WTC11 (cell line): Measurements from ENCODE around the gene PSEN2. TPM values are rescaled to one million over a fixed set of nuclear protein-coding genes. Genes with fewer than 3 reads are reported as not detected.

ENCODE experiments used
- ATAC-seq: fragments of 200-7000 bp; cut with Tn5 transposase; 2 replicates; pipeline ENCODE4 v1.10.0; 2021; ENCODE audit warnings: mild to moderate bottlenecking, moderate library complexity
- CTCF ChIA-PET: fragments of 300-600 bp; sonication (Branson Sonifier 250); formaldehyde crosslinking; loops from one replicate; lab custom pipeline; 2021; ENCODE audit warnings: antibody characterized with exemption; lab: Charles Lee
- POLR2A ChIA-PET: fragments of 350-600 bp; sonication (Branson Sonifier 250); formaldehyde crosslinking; loops from one replicate; lab custom pipeline; 2021; ENCODE audit warnings: antibody characterized with exemption; lab: Charles Lee
- DNase-seq: peaks from one replicate; pipeline ENCODE4 v3.0.0; 2021; ENCODE audit warnings: low spot score
- H3K27ac Mint-ChIP-seq: 2 replicates; pipeline ENCODE4 v1.8.0; 2021; ENCODE audit warnings: mixed read lengths
- H3K27me3 Mint-ChIP-seq: 2 replicates; pipeline ENCODE4 v1.8.0; 2021; ENCODE audit warnings: low read depth, mild to moderate bottlenecking, moderate library complexity, mixed read lengths
- H3K36me3 Mint-ChIP-seq: 2 replicates; pipeline ENCODE4 v1.8.0; 2021; ENCODE audit warnings: mixed read lengths
- H3K4me1 Mint-ChIP-seq: 2 replicates; pipeline ENCODE4 v1.8.0; 2022; ENCODE audit warnings: mixed read lengths
- H3K4me3 Mint-ChIP-seq: 2 replicates; pipeline ENCODE4 v1.8.0; 2021; ENCODE audit warnings: mild to moderate bottlenecking, moderate library complexity, mixed read lengths
- H3K9me3 Mint-ChIP-seq: 2 replicates; pipeline ENCODE4 v1.8.0; 2021; ENCODE audit warnings: mixed read lengths
- CREM ChIP-seq: sonication (generic); formaldehyde crosslinking; IDR thresholded peaks from 2 replicates; pipeline ENCODE4 v1.8.1; 2022; ENCODE audit warnings: mild to moderate bottlenecking, missing genetic modification reagents, moderate library complexity
- ELF4 ChIP-seq: sonication (generic); formaldehyde crosslinking; IDR thresholded peaks from 2 replicates; pipeline ENCODE4 v1.8.1; 2022; ENCODE audit warnings: low read depth, mild to moderate bottlenecking, moderate library complexity, missing genetic modification reagents
- FOXP1 ChIP-seq: sonication (generic); formaldehyde crosslinking; IDR thresholded peaks from 2 replicates; pipeline ENCODE4 v1.8.0; 2022; ENCODE audit warnings: missing genetic modification reagents, mild to moderate bottlenecking, moderate library complexity, borderline replicate concordance
- IRF2 ChIP-seq: sonication (generic); formaldehyde crosslinking; IDR thresholded peaks from 2 replicates; pipeline ENCODE4 v1.8.0; 2022; ENCODE audit warnings: low read depth, missing genetic modification reagents, borderline replicate concordance
- JUN ChIP-seq: sonication (generic); formaldehyde crosslinking; IDR thresholded peaks from 2 replicates; pipeline ENCODE4 v1.8.0; 2023; ENCODE audit warnings: mild to moderate bottlenecking, missing genetic modification reagents
- OVOL2 ChIP-seq: fragments of 250-450 bp; sonication (Bioruptor Pico); IDR thresholded peaks from 2 replicates; pipeline ENCODE4 v1.9.0; 2021; ENCODE audit warnings: mild to moderate bottlenecking, borderline replicate concordance
- SMAD3 ChIP-seq: sonication (generic); formaldehyde crosslinking; IDR thresholded peaks from 2 replicates; pipeline ENCODE4 v1.8.0; 2022; ENCODE audit warnings: missing genetic modification reagents, mild to moderate bottlenecking, borderline replicate concordance
- SOX15 ChIP-seq: fragments of 250-450 bp; sonication (Bioruptor Pico); IDR thresholded peaks from 2 replicates; pipeline ENCODE4 v1.9.0; 2021; ENCODE audit warnings: mild to moderate bottlenecking
- ZNF121 ChIP-seq: sonication (generic); formaldehyde crosslinking; IDR thresholded peaks from 2 replicates; pipeline ENCODE4 v1.8.0; 2023; ENCODE audit warnings: missing genetic modification reagents
- ZNF263 ChIP-seq: sonication (generic); formaldehyde crosslinking; IDR thresholded peaks from 2 replicates; pipeline ENCODE4 v1.8.1; 2022; ENCODE audit warnings: low read depth, mild to moderate bottlenecking, moderate library complexity, missing genetic modification reagents
- total RNA-seq: library from RNA; stranded (reverse); gene quantifications from 3 replicates; pipeline ENCODE4 v1.2.3, GENCODE V29; 2021
- TF ChIP-seq, protein P1 (sequence below): fragments of 250-450 bp; sonication (Bioruptor Pico); IDR thresholded peaks from 2 replicates; pipeline ENCODE4 v1.9.0; 2021; ENCODE audit warnings: mild to moderate bottlenecking
- TF ChIP-seq, protein P2 (sequence below): sonication (generic); formaldehyde crosslinking; IDR thresholded peaks from 2 replicates; pipeline ENCODE4 v1.8.0; 2023; ENCODE audit warnings: missing genetic modification reagents, mild to moderate bottlenecking, borderline replicate concordance
- TF ChIP-seq, protein P3 (sequence below): fragments of 250-450 bp; sonication (Bioruptor Pico); IDR thresholded peaks from 2 replicates; pipeline ENCODE4 v1.9.0; 2021; ENCODE audit warnings: moderate library complexity, mild to moderate bottlenecking, inconsistent platforms, borderline replicate concordance
- TF ChIP-seq, protein P4 (sequence below): sonication (generic); formaldehyde crosslinking; IDR thresholded peaks from 2 replicates; pipeline ENCODE4 v1.8.1; 2023; ENCODE audit warnings: mild to moderate bottlenecking, moderate library complexity, missing genetic modification reagents
- TF ChIP-seq, protein P5 (sequence below): sonication (generic); formaldehyde crosslinking; IDR thresholded peaks from 2 replicates; pipeline ENCODE4 v1.8.1; 2023; ENCODE audit warnings: mild to moderate bottlenecking, missing genetic modification reagents, borderline replicate concordance
- TF ChIP-seq, protein P6 (sequence below): sonication (generic); formaldehyde crosslinking; IDR thresholded peaks from 2 replicates; pipeline ENCODE4 v1.8.1; 2023; ENCODE audit warnings: mild to moderate bottlenecking, missing genetic modification reagents

PSEN2 gene
- total RNA-seq, 1 experiment from 2014 or later = 18.4 TPM

DNA sequence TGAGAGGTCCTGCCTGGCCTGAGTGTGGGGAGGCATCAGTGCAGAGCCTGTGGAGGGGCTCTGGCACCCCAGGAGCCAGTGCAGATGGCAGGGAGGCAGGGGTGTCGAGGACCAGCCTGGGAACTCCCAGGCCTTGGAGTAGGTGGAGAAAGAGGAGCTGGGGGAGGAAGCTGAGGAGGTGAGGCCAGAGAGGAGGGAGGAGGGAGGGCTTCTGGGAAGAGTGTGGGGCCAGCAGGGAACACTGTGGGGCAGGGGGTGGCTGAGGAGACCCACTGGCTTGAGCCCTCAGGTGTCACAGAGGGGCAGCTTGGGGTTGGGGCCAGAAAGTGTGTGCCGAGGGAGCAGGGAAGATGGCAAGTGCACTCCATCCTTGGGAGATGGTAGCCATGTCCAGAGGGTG, 73.5 kb downstream of the PSEN2 start:
- 0 out of 2 replicates have a peak overlapping the region, but pooled peaks have one; percentile 20 for H3K27ac Mint-ChIP-seq
- H3K9me3 Mint-ChIP-seq = peaks cover 8% of the 10 kb centered on the region

More for the DNA sequence above, 73.5 kb downstream of the PSEN2 start:
- peaks cover 7% of the 10 kb centered on the region for H3K27me3 Mint-ChIP-seq
- CTCF ChIA-PET = no interaction called here
- peaks cover 52% of the 10 kb centered on the region for H3K4me1 Mint-ChIP-seq
- peaks cover 4% of the 10 kb centered on the region for H3K36me3 Mint-ChIP-seq
- TF ChIP-seq, protein P1, sequence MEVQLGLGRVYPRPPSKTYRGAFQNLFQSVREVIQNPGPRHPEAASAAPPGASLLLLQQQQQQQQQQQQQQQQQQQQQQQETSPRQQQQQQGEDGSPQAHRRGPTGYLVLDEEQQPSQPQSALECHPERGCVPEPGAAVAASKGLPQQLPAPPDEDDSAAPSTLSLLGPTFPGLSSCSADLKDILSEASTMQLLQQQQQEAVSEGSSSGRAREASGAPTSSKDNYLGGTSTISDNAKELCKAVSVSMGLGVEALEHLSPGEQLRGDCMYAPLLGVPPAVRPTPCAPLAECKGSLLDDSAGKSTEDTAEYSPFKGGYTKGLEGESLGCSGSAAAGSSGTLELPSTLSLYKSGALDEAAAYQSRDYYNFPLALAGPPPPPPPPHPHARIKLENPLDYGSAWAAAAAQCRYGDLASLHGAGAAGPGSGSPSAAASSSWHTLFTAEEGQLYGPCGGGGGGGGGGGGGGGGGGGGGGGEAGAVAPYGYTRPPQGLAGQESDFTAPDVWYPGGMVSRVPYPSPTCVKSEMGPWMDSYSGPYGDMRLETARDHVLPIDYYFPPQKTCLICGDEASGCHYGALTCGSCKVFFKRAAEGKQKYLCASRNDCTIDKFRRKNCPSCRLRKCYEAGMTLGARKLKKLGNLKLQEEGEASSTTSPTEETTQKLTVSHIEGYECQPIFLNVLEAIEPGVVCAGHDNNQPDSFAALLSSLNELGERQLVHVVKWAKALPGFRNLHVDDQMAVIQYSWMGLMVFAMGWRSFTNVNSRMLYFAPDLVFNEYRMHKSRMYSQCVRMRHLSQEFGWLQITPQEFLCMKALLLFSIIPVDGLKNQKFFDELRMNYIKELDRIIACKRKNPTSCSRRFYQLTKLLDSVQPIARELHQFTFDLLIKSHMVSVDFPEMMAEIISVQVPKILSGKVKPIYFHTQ (CRISPR knock-in tag) = no peak
- no peak for TF ChIP-seq OVOL2
- TF ChIP-seq, protein P2, sequence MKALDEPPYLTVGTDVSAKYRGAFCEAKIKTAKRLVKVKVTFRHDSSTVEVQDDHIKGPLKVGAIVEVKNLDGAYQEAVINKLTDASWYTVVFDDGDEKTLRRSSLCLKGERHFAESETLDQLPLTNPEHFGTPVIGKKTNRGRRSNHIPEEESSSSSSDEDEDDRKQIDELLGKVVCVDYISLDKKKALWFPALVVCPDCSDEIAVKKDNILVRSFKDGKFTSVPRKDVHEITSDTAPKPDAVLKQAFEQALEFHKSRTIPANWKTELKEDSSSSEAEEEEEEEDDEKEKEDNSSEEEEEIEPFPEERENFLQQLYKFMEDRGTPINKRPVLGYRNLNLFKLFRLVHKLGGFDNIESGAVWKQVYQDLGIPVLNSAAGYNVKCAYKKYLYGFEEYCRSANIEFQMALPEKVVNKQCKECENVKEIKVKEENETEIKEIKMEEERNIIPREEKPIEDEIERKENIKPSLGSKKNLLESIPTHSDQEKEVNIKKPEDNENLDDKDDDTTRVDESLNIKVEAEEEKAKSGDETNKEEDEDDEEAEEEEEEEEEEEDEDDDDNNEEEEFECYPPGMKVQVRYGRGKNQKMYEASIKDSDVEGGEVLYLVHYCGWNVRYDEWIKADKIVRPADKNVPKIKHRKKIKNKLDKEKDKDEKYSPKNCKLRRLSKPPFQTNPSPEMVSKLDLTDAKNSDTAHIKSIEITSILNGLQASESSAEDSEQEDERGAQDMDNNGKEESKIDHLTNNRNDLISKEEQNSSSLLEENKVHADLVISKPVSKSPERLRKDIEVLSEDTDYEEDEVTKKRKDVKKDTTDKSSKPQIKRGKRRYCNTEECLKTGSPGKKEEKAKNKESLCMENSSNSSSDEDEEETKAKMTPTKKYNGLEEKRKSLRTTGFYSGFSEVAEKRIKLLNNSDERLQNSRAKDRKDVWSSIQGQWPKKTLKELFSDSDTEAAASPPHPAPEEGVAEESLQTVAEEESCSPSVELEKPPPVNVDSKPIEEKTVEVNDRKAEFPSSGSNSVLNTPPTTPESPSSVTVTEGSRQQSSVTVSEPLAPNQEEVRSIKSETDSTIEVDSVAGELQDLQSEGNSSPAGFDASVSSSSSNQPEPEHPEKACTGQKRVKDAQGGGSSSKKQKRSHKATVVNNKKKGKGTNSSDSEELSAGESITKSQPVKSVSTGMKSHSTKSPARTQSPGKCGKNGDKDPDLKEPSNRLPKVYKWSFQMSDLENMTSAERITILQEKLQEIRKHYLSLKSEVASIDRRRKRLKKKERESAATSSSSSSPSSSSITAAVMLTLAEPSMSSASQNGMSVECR (CRISPR knock-in tag) = no peak
- TF ChIP-seq JUN (CRISPR knock-in tag) = no peak
- TF ChIP-seq FOXP1 (CRISPR knock-in tag) = no peak
- TF ChIP-seq IRF2 (CRISPR knock-in tag) = no peak
- TF ChIP-seq SMAD3 = no peak
- TF ChIP-seq, protein P3, sequence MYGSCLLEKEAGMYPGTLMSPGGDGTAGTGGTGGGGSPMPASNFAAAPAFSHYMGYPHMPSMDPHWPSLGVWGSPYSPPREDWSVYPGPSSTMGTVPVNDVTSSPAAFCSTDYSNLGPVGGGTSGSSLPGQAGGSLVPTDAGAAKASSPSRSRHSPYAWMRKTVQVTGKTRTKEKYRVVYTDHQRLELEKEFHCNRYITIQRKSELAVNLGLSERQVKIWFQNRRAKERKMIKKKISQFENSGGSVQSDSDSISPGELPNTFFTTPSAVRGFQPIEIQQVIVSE = no peak
- TF ChIP-seq SOX15 (CRISPR knock-in tag) = no peak
- TF ChIP-seq, protein P4, sequence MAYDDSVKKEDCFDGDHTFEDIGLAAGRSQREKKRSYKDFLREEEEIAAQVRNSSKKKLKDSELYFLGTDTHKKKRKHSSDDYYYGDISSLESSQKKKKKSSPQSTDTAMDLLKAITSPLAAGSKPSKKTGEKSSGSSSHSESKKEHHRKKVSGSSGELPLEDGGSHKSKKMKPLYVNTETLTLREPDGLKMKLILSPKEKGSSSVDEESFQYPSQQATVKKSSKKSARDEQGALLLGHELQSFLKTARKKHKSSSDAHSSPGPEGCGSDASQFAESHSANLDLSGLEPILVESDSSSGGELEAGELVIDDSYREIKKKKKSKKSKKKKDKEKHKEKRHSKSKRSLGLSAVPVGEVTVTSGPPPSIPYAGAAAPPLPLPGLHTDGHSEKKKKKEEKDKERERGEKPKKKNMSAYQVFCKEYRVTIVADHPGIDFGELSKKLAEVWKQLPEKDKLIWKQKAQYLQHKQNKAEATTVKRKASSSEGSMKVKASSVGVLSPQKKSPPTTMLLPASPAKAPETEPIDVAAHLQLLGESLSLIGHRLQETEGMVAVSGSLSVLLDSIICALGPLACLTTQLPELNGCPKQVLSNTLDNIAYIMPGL (CRISPR knock-in tag) = no peak
- no peak for TF ChIP-seq CREM (CRISPR knock-in tag)
- no peak for TF ChIP-seq ZNF121 (CRISPR knock-in tag)
- TF ChIP-seq, protein P5, sequence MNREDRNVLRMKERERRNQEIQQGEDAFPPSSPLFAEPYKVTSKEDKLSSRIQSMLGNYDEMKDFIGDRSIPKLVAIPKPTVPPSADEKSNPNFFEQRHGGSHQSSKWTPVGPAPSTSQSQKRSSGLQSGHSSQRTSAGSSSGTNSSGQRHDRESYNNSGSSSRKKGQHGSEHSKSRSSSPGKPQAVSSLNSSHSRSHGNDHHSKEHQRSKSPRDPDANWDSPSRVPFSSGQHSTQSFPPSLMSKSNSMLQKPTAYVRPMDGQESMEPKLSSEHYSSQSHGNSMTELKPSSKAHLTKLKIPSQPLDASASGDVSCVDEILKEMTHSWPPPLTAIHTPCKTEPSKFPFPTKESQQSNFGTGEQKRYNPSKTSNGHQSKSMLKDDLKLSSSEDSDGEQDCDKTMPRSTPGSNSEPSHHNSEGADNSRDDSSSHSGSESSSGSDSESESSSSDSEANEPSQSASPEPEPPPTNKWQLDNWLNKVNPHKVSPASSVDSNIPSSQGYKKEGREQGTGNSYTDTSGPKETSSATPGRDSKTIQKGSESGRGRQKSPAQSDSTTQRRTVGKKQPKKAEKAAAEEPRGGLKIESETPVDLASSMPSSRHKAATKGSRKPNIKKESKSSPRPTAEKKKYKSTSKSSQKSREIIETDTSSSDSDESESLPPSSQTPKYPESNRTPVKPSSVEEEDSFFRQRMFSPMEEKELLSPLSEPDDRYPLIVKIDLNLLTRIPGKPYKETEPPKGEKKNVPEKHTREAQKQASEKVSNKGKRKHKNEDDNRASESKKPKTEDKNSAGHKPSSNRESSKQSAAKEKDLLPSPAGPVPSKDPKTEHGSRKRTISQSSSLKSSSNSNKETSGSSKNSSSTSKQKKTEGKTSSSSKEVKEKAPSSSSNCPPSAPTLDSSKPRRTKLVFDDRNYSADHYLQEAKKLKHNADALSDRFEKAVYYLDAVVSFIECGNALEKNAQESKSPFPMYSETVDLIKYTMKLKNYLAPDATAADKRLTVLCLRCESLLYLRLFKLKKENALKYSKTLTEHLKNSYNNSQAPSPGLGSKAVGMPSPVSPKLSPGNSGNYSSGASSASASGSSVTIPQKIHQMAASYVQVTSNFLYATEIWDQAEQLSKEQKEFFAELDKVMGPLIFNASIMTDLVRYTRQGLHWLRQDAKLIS (CRISPR knock-in tag) = no peak
- TF ChIP-seq, protein P6, sequence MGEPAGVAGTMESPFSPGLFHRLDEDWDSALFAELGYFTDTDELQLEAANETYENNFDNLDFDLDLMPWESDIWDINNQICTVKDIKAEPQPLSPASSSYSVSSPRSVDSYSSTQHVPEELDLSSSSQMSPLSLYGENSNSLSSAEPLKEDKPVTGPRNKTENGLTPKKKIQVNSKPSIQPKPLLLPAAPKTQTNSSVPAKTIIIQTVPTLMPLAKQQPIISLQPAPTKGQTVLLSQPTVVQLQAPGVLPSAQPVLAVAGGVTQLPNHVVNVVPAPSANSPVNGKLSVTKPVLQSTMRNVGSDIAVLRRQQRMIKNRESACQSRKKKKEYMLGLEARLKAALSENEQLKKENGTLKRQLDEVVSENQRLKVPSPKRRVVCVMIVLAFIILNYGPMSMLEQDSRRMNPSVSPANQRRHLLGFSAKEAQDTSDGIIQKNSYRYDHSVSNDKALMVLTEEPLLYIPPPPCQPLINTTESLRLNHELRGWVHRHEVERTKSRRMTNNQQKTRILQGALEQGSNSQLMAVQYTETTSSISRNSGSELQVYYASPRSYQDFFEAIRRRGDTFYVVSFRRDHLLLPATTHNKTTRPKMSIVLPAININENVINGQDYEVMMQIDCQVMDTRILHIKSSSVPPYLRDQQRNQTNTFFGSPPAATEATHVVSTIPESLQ (CRISPR knock-in tag) = no peak
- TF ChIP-seq ELF4 = no peak
- TF ChIP-seq ZNF263 (CRISPR knock-in tag) = no peak
- no peak overlapping the region for H3K4me3 Mint-ChIP-seq
- DNase-seq = no peak
- POLR2A ChIA-PET = no interaction called here
- ATAC-seq = no peak
